GM21619 (cell line): ENCODE measurements around the gene OASL.

Experiments
- ATAC-seq: cut with Tn5 transposase; IDR thresholded peaks from one replicate; pipeline ENCODE4 v1.9.1; 2021; ENCODE audit not compliant: unreplicated experiment

OASL gene

GRCh38 chr12:121017966-121018491 lies 21.0 kb downstream of the OASL start:
- no peak for ATAC-seq

DNA sequence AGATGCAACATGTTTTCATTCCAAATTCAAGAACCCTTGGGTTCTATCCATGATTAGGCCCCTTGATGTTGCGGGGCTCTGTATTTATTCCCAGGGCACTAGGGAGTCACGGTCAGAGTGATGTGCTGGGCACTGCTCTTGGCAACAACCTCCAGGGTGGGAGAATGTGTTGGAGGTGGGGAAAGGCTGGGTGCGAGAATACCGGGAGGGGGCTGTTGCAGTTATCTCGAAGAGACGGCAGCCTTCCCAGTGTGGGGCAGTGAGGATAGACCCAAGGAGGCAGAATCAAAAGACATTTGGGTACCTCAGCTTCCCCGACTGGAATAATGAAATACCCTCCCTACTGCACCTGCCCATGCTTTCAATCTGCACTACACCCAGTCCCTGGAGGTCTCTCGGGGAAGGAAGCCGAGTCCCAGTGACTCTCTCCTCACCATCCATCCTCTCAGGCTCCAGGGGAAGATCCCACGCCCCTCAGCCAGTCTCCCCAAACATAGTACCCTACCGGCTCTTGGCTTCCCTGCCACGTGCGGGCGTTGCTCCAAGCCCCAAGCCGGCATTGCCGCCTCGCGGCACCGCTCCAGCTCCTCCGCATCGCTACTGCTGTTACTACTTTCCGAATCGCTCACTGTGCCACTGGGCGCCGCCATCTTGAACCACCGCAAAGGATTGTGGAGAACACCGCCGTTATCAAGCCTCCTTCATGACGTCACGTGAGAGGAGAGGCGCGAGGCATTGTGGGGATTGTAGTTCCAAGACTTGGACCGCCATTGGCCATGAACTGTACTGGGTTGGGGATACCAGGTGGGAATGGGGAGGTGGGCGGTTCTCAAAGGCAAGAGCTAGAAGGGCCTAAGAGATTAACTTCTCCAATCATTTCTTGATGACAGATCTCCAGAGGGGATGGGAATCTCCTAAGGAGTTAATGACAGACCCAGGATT lies 22.9 kb downstream of the OASL start, which contains the start of gene C12orf43:
Gene C12orf43 (minus strand): TSS at position 663 of the 942 bp plus-strand sequence. CDS start 13 bp downstream, at position 650.
- ATAC-seq = peak; percentile 96

GRCh38 chr12:121013715-121014114 lies 25.3 kb downstream of the OASL start:
- no peak for ATAC-seq

- ATAC-seq = no peak
Observed at GRCh38 chr12:121011820-121012219, 27.2 kb downstream of the OASL start.

GRCh38 chr12:121010860-121011259 lies 28.2 kb downstream of the OASL start:
- ATAC-seq = no peak

GRCh38 chr12:121009741-121010140 lies 29.3 kb downstream of the OASL start:
- ATAC-seq = no peak

- ATAC-seq = no peak
Observed at GRCh38 chr12:121008347-121009098, 30.5 kb downstream of the OASL start.

- ATAC-seq = no peak
Observed at GRCh38 chr12:121005346-121005815, 33.7 kb downstream of the OASL start.

DNA sequence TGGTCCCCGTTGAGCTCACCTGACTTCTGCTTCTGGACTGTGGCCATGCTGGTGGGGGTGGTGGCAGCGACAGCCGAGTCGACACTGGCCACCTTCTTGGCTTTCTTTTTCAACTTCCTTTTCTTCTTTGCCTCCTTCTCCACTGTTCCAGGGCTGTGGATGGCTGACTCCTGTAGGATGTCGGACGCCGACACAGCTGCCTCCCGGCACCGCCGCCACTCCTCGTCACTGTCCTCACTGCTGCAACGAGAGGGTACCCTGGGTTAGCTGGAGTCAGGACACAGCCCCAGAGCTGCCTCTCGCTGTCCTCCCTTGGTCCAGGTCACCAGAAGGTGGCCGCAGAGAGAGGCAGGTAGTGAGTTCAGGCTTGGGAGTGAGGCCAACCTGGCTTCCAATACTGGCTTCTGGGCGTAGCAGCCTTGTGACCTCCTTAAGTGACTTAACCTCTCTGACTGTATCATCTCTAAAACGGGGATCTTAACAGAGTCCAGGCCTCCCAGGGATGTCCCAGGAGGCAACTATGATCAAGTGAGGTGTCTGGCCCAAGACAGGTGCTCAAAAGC lies 34.7 kb downstream of the OASL start:
- ATAC-seq = no peak

- no peak for ATAC-seq
Observed at GRCh38 chr12:121003650-121004049, 35.4 kb downstream of the OASL start.

GRCh38 chr12:121001841-121002483 lies 37.1 kb downstream of the OASL start:
- no peak for ATAC-seq

- ATAC-seq = no peak
Observed at GRCh38 chr12:121001060-121001459, 38.0 kb downstream of the OASL start.

DNA sequence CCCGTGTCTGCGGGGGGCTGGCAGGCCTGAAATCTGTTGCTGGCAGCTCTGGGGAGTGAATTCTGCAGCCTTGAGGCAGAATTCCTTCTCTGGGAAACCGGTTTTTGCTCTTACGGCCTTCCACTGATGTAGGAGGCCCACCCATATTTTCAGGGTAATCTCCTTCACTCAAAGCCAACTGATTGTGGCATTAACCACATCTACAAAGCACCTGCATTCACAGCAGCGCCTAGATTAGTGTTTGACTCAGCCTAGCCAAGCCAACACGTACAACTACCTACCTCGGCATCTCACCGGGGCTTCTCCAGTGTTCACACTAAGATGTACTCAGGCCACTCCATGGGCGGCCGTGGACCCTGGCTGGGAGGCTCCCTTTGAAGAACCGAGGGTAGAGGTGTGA lies 38.5 kb downstream of the OASL start:
- ATAC-seq = no peak

- no peak for ATAC-seq
Observed at GRCh38 chr12:120999191-121000120, 39.6 kb downstream of the OASL start.

DNA sequence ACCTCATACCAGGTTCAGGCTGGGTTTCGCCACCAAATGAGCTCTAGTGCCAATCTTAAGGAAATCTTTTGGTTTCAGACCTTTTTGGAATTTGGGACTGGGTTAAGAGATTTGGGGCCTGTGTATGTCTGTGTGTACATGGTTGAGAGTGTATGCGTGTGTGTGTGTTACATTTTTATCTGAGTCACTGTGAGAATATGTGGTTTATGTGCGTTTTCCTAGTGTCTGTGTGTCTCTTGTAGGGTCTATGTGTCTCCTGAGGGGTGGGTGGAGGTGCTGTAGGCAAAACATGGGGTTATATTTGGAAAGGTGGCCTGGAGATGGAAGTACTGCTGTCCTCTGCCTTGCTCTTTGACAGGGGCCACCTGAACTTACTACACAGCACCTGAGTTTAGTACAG lies 40.6 kb downstream of the OASL start:
- ATAC-seq = no peak

GRCh38 chr12:120997448-120997847 lies 41.6 kb downstream of the OASL start:
- ATAC-seq = no peak

- ATAC-seq = no peak
Observed at GRCh38 chr12:120996133-120996746, 42.8 kb downstream of the OASL start.

DNA sequence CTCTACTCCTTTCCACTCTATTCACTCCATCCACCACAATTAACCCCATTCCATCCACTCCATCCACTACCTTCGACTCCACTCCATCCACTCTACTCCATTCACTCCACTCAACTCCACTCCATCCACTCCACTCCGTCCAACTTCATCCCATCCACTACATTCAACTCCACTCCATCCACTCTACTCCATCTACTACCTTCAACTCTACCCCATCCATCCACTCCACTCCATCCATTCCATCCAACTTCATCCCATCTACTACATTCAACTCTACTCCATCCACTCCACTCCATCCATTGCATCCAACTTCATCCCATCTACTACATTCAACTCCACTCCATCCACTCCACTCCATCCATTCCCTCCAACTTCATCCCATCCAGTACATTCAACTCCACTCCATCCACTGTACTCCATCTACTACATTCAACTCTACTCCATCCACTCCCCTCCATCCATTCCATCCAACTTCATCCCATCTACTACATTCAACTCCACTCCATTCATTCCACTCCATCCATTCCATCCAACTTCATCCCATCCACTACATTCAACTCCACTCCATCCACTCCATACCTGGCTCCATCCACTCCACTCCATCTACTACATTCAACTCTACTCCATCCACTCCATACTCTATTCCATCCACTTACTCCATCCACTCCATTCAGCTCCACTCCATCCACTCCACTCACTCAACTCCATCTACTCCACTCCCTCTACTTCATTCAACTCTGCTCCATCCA lies 44.3 kb downstream of the OASL start:
- no peak for ATAC-seq
